Type B pancreatic cell (in vitro differentiated cells): ENCODE data around the gene KAZN. TPM values are rescaled to one million over a fixed set of nuclear protein-coding genes. Genes with fewer than 3 reads are reported as not detected.

Experiments
- DNase-seq: peaks from one replicate; pipeline ENCODE4 v3.0.0; 2021; ENCODE audit warnings: mixed read lengths; ENCODE audit not compliant: unreplicated experiment; ENCODE audit errors: extremely low spot score
- H3K27ac Mint-ChIP-seq: 2 replicates; pipeline ENCODE4 v1.8.0; 2021; ENCODE audit warnings: mild to moderate bottlenecking, mixed read lengths
- H3K27me3 Mint-ChIP-seq: 2 replicates; pipeline ENCODE4 v1.8.0; 2021; ENCODE audit warnings: mixed read lengths
- H3K36me3 Mint-ChIP-seq: 2 replicates; pipeline ENCODE4 v1.8.0; 2021; ENCODE audit warnings: mixed read lengths
- H3K4me1 Mint-ChIP-seq: one replicate; pipeline ENCODE4 v1.8.0; 2021; ENCODE audit warnings: mixed read lengths; ENCODE audit not compliant: unreplicated experiment
- H3K4me3 Mint-ChIP-seq: 2 replicates; pipeline ENCODE4 v1.8.0; 2021; ENCODE audit warnings: mild to moderate bottlenecking, mixed read lengths
- H3K9me3 Mint-ChIP-seq: 2 replicates; pipeline ENCODE4 v1.8.0; 2021; ENCODE audit warnings: mixed read lengths
- CTCF ChIP-seq: fragments of 200-600 bp; sonication (generic); conservative IDR thresholded peaks from 2 replicates; pipeline ENCODE4 v1.5.0; 2021; ENCODE audit warnings: antibody characterized with exemption, mild to moderate bottlenecking
- total RNA-seq: library from RNA; stranded (reverse); gene quantifications from 2 replicates; pipeline ENCODE4 v1.2.1, GENCODE V29; 2021; ENCODE audit warnings: low replicate concordance

Gene KAZN
- total RNA-seq, 1 donor from 2014 or later, result 33.7 TPM

GRCh38 chr1:14590411-14591180 is 7.9 kb upstream of the KAZN start:
- H3K27me3 Mint-ChIP-seq, result peaks cover 22% of the 10 kb centered on the region
- no peak overlapping the region for H3K27ac Mint-ChIP-seq
- no peak overlapping the region for H3K4me3 Mint-ChIP-seq
- no peak for DNase-seq
- TF ChIP-seq CTCF, result no peak
- no peaks in the 10 kb centered on the region for H3K9me3 Mint-ChIP-seq
- peaks cover 47% of the 10 kb centered on the region for H3K4me1 Mint-ChIP-seq
- H3K36me3 Mint-ChIP-seq, result no peaks in the 10 kb centered on the region

- H3K27ac Mint-ChIP-seq, result no peak overlapping the region
- H3K9me3 Mint-ChIP-seq, result no peaks in the 10 kb centered on the region
- H3K4me3 Mint-ChIP-seq, result no peak overlapping the region
- DNase-seq, result no peak
- H3K4me1 Mint-ChIP-seq, result peaks cover 46% of the 10 kb centered on the region
- no peaks in the 10 kb centered on the region for H3K36me3 Mint-ChIP-seq
- H3K27me3 Mint-ChIP-seq, result peaks cover 24% of the 10 kb centered on the region
- TF ChIP-seq CTCF, result no peak
Observed at GRCh38 chr1:14591600-14591999, 6.9 kb upstream of the KAZN start.

- Mint-ChIP-seq H3K27me3 (peaks cover 24% of the 10 kb centered on the region), H3K4me1 (peaks cover 42% of the 10 kb centered on the region)
Observed at GRCh38 chr1:14592004-14592631, 6.4 kb upstream of the KAZN start.

GRCh38 chr1:14593302-14593701 is 5.2 kb upstream of the KAZN start:
- H3K4me1 Mint-ChIP-seq, result peaks cover 47% of the 10 kb centered on the region
- H3K9me3 Mint-ChIP-seq, result no peaks in the 10 kb centered on the region
- peaks cover 31% of the 10 kb centered on the region for H3K27me3 Mint-ChIP-seq
- no peaks in the 10 kb centered on the region for H3K36me3 Mint-ChIP-seq
- TF ChIP-seq CTCF, result no peak
- no peak overlapping the region for H3K4me3 Mint-ChIP-seq
- no peak overlapping the region for H3K27ac Mint-ChIP-seq
- no peak for DNase-seq

More at GRCh38 chr1:14592004-14592631, 6.4 kb upstream of the KAZN start:
- no peak for DNase-seq
- Mint-ChIP-seq H3K9me3 (no peaks in the 10 kb centered on the region), H3K27ac (no peak overlapping the region), H3K36me3 (no peaks in the 10 kb centered on the region), H3K4me3 (no peak overlapping the region)
- TF ChIP-seq CTCF, result no peak

GRCh38 chr1:14594045-14594444 is 4.4 kb upstream of the KAZN start:
- Mint-ChIP-seq H3K27ac (no peak overlapping the region), H3K9me3 (no peaks in the 10 kb centered on the region), H3K4me1 (peaks cover 47% of the 10 kb centered on the region), H3K27me3 (peaks cover 31% of the 10 kb centered on the region), H3K36me3 (no peaks in the 10 kb centered on the region), H3K4me3 (no peak overlapping the region)
- TF ChIP-seq CTCF, result no peak
- DNase-seq, result no peak
